ENCODE results near the gene CCL23. TPM values are rescaled to one million over a fixed set of nuclear protein-coding genes. Genes with fewer than 3 reads are reported as not detected.

Gene CCL23
- total and polyA plus RNA-seq, 2 donors (not counting 3 experiments of a cell fraction or from before 2014, with no cell fraction given), result 1.0 to 1.1 TPM

DNA sequence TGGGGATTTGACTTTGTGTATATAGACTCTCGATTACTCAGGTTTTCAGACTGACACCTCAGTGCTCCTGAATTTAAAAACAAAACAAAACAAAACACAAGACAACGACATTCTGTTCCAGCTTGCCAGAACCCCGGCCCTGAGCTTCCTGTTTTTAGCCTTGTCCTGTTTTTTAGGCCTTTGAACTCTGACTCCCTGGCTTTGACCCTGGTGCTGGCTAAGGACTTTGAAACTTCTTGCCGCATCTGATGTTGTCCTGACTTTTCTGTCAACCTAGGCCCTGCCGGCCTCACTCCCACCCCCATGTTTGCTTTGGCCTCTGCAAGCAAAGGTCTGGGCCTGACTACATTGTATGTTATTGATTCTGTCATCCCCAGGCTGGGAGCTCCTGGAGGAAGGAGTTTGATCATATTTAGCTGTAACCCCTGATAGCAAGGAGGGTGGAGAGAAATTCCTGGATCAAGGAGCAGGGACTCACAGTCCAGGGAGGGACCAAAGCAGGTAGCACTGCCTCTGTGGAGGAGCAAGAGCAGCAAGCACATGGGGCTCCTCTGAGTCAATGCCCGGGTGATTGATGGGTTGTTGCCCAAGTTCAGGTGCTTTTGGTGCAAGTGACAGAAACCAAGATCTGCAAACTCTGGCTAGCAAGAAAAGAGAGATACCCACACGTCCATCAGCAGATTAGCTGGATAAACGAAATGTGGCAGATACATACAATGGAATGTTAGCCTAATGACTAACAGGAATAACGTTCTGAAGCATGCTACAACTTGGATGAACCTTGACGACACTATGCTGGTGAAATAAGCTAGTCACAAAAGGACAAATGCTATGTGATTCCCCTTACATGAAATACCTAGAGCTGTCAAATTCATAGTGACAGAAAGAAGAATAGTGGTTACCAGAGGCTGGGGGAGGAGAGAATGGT, 44.2 kb downstream of the CCL23 start:
- Histone ChIP-seq H3K27me3 (ENCODE audit: control insufficient read depth in 2 of 2, insufficient read depth in 2 of 2, low read length in 2 of 2) (no peaks in the 10 kb centered on the region), H3K36me3 (ENCODE audit: control insufficient read depth in 2 of 2, extremely low read depth in 1 of 2, insufficient read depth in 2 of 2, low read length in 2 of 2) (no peaks in the 10 kb centered on the region), H2AFZ (ENCODE audit: low read depth, low read length) (peak overlapping the region; percentile 49), H3K4me3 (replicated peaks in 1 of 3; ENCODE audit: insufficient read depth in 1 of 3, low read depth in 1 of 3, low read length in 3 of 3) (no peak overlapping the region), H3K9me1 (replicated peaks; ENCODE audit: control insufficient read depth, extremely low read depth, insufficient read depth, low read length) (no peaks in the 10 kb centered on the region), H3K9ac (replicated peaks; ENCODE audit: extremely low read depth, insufficient read depth, low read length) (peak overlapping the region; percentile 2), H3K4me2 (ENCODE audit: insufficient read depth, low read length) (peak overlapping the region; percentile 7), H3K79me2 (ENCODE audit: control insufficient read depth, insufficient read depth, low read length) (no peaks in the 10 kb centered on the region), H3K4me1 (ENCODE audit: control insufficient read depth, extremely low read depth, insufficient read depth, low read length) (peaks cover 45% of the 10 kb centered on the region), H4K20me1 (replicated peaks; ENCODE audit: control insufficient read depth, extremely low read depth, insufficient read depth, low read length) (no peaks in the 10 kb centered on the region), H3K9me3 (replicated peaks; ENCODE audit: control insufficient read depth, insufficient read depth, low read length) (no peaks in the 10 kb centered on the region), H3K27ac (ENCODE audit: insufficient read depth, low read depth, low read length) (peak overlapping the region; percentile 56)
- CTCF ChIA-PET, result interaction anchor here (0.8 to 13.0 kb wide), 7 partner anchors 9 to 510 kb away, joined by 3 to 467 read pairs (median 5); no protein-coding TSS in a partner anchor
- intact Hi-C loops (cut with micrococcal nuclease), result loop anchor here (1.0 kb wide), 1 partner anchor 15 kb away; no protein-coding TSS in a partner anchor
- DNase-seq (ENCODE audit: low read depth, low spot score), result peak; percentile 87
- dilution Hi-C loops (cut with MboI; ENCODE audit: extremely low pct_ligation_motif_present, low sequenced_read_pairs), result no loop called here
- POLR2A ChIA-PET, result interaction anchor here (1.6 kb wide), 1 partner anchor 99 kb away, joined by 5 read pairs; no protein-coding TSS in a partner anchor
- TF ChIP-seq MYC (IDR thresholded peaks at IDR 0.05; ENCODE audit: low read depth, low read length) (no peak), POLR2A (IDR thresholded peaks at IDR 0.05; ENCODE audit: low read depth, low read length) (no peak), GATA2 (IDR thresholded peaks at IDR 0.05; ENCODE audit: insufficient read depth, insufficient read length, low read depth, low read length) (peak; percentile 35), JUN (IDR thresholded peaks at IDR 0.05; ENCODE audit: borderline replicate concordance, insufficient read depth, insufficient read length, low read depth) (no peak), EZH2 (IDR thresholded peaks at IDR 0.05; ENCODE audit: borderline replicate concordance, low read depth, low read length, severe bottlenecking) (no peak), FOS (IDR thresholded peaks at IDR 0.05; ENCODE audit: borderline replicate concordance, insufficient read depth, low read length) (peak; percentile 37), POLR2AphosphoS5 (IDR thresholded peaks at IDR 0.05; ENCODE audit: insufficient read depth, low read depth, low read length) (peak; percentile 79)
- TF ChIP-seq, protein P1, sequence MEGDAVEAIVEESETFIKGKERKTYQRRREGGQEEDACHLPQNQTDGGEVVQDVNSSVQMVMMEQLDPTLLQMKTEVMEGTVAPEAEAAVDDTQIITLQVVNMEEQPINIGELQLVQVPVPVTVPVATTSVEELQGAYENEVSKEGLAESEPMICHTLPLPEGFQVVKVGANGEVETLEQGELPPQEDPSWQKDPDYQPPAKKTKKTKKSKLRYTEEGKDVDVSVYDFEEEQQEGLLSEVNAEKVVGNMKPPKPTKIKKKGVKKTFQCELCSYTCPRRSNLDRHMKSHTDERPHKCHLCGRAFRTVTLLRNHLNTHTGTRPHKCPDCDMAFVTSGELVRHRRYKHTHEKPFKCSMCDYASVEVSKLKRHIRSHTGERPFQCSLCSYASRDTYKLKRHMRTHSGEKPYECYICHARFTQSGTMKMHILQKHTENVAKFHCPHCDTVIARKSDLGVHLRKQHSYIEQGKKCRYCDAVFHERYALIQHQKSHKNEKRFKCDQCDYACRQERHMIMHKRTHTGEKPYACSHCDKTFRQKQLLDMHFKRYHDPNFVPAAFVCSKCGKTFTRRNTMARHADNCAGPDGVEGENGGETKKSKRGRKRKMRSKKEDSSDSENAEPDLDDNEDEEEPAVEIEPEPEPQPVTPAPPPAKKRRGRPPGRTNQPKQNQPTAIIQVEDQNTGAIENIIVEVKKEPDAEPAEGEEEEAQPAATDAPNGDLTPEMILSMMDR (IDR thresholded peaks at IDR 0.05; ENCODE audit: extremely low read depth in 1 of 2, insufficient read depth in 1 of 2, low read depth in 1 of 2, low read length in 2 of 2), result no peak
- TF ChIP-seq, protein P2, sequence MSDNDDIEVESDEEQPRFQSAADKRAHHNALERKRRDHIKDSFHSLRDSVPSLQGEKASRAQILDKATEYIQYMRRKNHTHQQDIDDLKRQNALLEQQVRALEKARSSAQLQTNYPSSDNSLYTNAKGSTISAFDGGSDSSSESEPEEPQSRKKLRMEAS (IDR thresholded peaks at IDR 0.05; ENCODE audit: insufficient read depth, insufficient read length), result no peak
- no TSS peak for BruUV-seq (replicated peaks)
- FAIRE-seq, result no peak

Data from endothelial cell of umbilical vein (primary cell).